HEK293 (cell line): ENCODE results near the gene MRPL51.
A peak's percentile ranks its signal among the peaks of the same experiment; 100 is the strongest.

ENCODE experiments used
- CTCF ChIA-PET: fragments of 350-600 bp; formaldehyde crosslinking; extraction: SDS; loops from one replicate; lab custom pipeline; 2021; ENCODE audit warnings: antibody characterized with exemption; lab: Yijun Ruan, JAX
- POLR2A ChIA-PET: fragments of 300-600 bp; formaldehyde crosslinking; extraction: SDS; loops from one replicate; lab custom pipeline; 2020; ENCODE audit warnings: antibody characterized with exemption, inconsistent platforms; lab: Yijun Ruan, JAX
- H3K27ac ChIP-seq: fragments of 200-500 bp; sonication (Bioruptor generic); 2 replicates; pipeline ENCODE4 v1.5.1; 2014; ENCODE audit warnings: low read depth, low read length, control low read depth, inconsistent platforms; ENCODE audit errors: extremely low read depth
- H3K36me3 ChIP-seq, 2 experiments: fragments of 200-500 bp in 1 of 2; sonication (Bioruptor generic) in 1 of 2; 1 replicate in 1 of 2; 2 replicates in 1 of 2; pipeline ENCODE4 v1.5.1; 2014 to 2017; ENCODE audit warnings: inconsistent platforms in 2 of 2, low read length in 2 of 2; ENCODE audit not compliant: control insufficient read depth in 2 of 2, insufficient read depth in 1 of 2
- H3K4me1 ChIP-seq: fragments of 200-500 bp; sonication (Bioruptor generic); 2 replicates; pipeline ENCODE4 v1.5.1; 2014; ENCODE audit warnings: mild to moderate bottlenecking, low read length, inconsistent platforms; ENCODE audit not compliant: control insufficient read depth, insufficient read depth
- H3K4me3 ChIP-seq: 2 replicates; pipeline ENCODE4 v1.5.1; 2011; ENCODE audit warnings: low read depth, mild to moderate bottlenecking, control low read depth, low read length, moderate library complexity
- H3K9me3 ChIP-seq: fragments of 200-500 bp; sonication (Bioruptor generic); 2 replicates; pipeline ENCODE4 v1.5.1; 2014; ENCODE audit warnings: low read depth, low read length, inconsistent platforms; ENCODE audit not compliant: control insufficient read depth, insufficient read depth
- ATF2 ChIP-seq: fragments of 450-650 bp; formaldehyde crosslinking; IDR thresholded peaks from 2 replicates; pipeline ENCODE4 v1.5.1; 2016; ENCODE audit warnings: missing biosample characterization, missing genetic modification characterization, low read depth
- GLIS1 ChIP-seq: fragments of 450-650 bp; formaldehyde crosslinking; IDR thresholded peaks from 2 replicates; pipeline ENCODE4 v1.5.1; 2016; ENCODE audit warnings: missing biosample characterization, missing genetic modification characterization
- GLIS2 ChIP-seq: fragments of 450-650 bp; formaldehyde crosslinking; IDR thresholded peaks from 2 replicates; pipeline ENCODE4 v1.5.1; 2016; ENCODE audit warnings: missing biosample characterization, missing genetic modification characterization
- HIC1 ChIP-seq: fragments of 450-650 bp; formaldehyde crosslinking; IDR thresholded peaks from 2 replicates; pipeline ENCODE4 v1.5.1; 2016; ENCODE audit warnings: missing biosample characterization, missing genetic modification characterization
- PRDM4 ChIP-seq: fragments of 450-650 bp; formaldehyde crosslinking; IDR thresholded peaks from 2 replicates; pipeline ENCODE4 v1.5.1; 2017; ENCODE audit warnings: missing biosample characterization, missing genetic modification characterization
- ZNF223 ChIP-seq: fragments of 450-650 bp; formaldehyde crosslinking; IDR thresholded peaks from 2 replicates; pipeline ENCODE4 v1.5.1; 2016; ENCODE audit warnings: missing biosample characterization, missing genetic modification characterization
- ZNF23 ChIP-seq: fragments of 450-650 bp; formaldehyde crosslinking; IDR thresholded peaks from 2 replicates; pipeline ENCODE4 v1.5.1; 2016; ENCODE audit warnings: missing biosample characterization, missing genetic modification characterization, borderline replicate concordance
- ZNF248 ChIP-seq: fragments of 450-650 bp; formaldehyde crosslinking; IDR thresholded peaks from 2 replicates; pipeline ENCODE4 v1.5.1; 2017; ENCODE audit warnings: missing biosample characterization, missing genetic modification characterization
- ZNF48 ChIP-seq: fragments of 450-650 bp; formaldehyde crosslinking; IDR thresholded peaks from 2 replicates; pipeline ENCODE4 v1.5.1; 2016; ENCODE audit warnings: missing biosample characterization, missing genetic modification characterization
- ZNF510 ChIP-seq: fragments of 450-650 bp; formaldehyde crosslinking; IDR thresholded peaks from 2 replicates; pipeline ENCODE4 v1.5.1; 2018; ENCODE audit warnings: mild to moderate bottlenecking, missing genetic modification characterization, missing biosample characterization; ENCODE audit not compliant: insufficient replicate concordance
- ZNF777 ChIP-seq: fragments of 450-650 bp; formaldehyde crosslinking; IDR thresholded peaks from 2 replicates; pipeline ENCODE4 v1.5.1; 2017; ENCODE audit warnings: missing biosample characterization, missing genetic modification characterization, borderline replicate concordance

The MRPL51 gene

GRCh38 chr12:6535960-6536847 lies 43.1 kb upstream of the MRPL51 start:
- peak; percentile 12; the same call in 1 of the 2 replicates for TF ChIP-seq GLIS2 (tag by site-specific recombination)
- peak; percentile 88 for TF ChIP-seq HIC1
- TF ChIP-seq ZNF510 (tag by site-specific recombination), result no peak
- TF ChIP-seq ZNF777 (tag by site-specific recombination), result no peak
- TF ChIP-seq GLIS1 (tag by site-specific recombination), result peak; percentile 30; the same call in 1 of the 2 replicates
- H3K4me3 ChIP-seq, result peak overlapping the region; percentile 73
- H3K9me3 ChIP-seq, result no peaks in the 10 kb centered on the region
- CTCF ChIA-PET, result interaction anchor here (1.1 to 1.9 kb wide), 9 partner anchors 19 to 200 kb away, joined by 3 to 12 read pairs (median 6); partner anchors contain the start of genes IFFO1 and VAMP1
- H3K27ac ChIP-seq, result peak overlapping the region; percentile 93
- H3K4me1 ChIP-seq, result peaks cover 16% of the 10 kb centered on the region
- POLR2A ChIA-PET, result interaction anchor here (0.6 to 3.0 kb wide), 17 partner anchors 13 to 315 kb away, joined by 3 to 90 read pairs (median 16); partner anchors contain the start of genes CDCA3, MRPL51, NCAPD2 and NOP2
- peaks cover 10 to 71% of the 10 kb centered on the region in 2 experiments for H3K36me3 ChIP-seq

GRCh38 chr12:6535697-6535946 lies 42.6 kb upstream of the MRPL51 start:
- CTCF ChIA-PET, result interaction anchor here (1.1 to 1.7 kb wide), 7 partner anchors 18 to 112 kb away, joined by 3 to 12 read pairs (median 6); partner anchors contain the start of genes IFFO1 and VAMP1
- TF ChIP-seq ZNF248 (tag by site-specific recombination), result no peak
- TF ChIP-seq ZNF223, result no peak
- TF ChIP-seq ZNF48, result no peak
- no peak for TF ChIP-seq ATF2 (tag by site-specific recombination)
- TF ChIP-seq ZNF23 (tag by site-specific recombination), result no peak
- TF ChIP-seq PRDM4 (tag by site-specific recombination), result 0 out of 2 replicates have a peak, but pooled peaks have one; percentile 1
- Histone ChIP-seq H3K4me3 (peak overlapping the region; percentile 73), H3K36me3 (peaks cover 14 to 74% of the 10 kb centered on the region in 2 experiments), H3K27ac (peak overlapping the region; percentile 93), H3K4me1 (peaks cover 12% of the 10 kb centered on the region), H3K9me3 (no peaks in the 10 kb centered on the region)
- POLR2A ChIA-PET, result interaction anchor here (0.6 to 3.0 kb wide), 17 partner anchors 13 to 316 kb away, joined by 3 to 90 read pairs (median 16); partner anchors contain the start of genes CDCA3, MRPL51, NCAPD2 and NOP2
